DND-41 (cell line): Measurements from ENCODE around the gene CCSAP.
A peak's percentile ranks its signal among the peaks of the same experiment; 100 is the strongest.

Source experiments
- ATAC-seq: fragments of 200-7000 bp; cut with Tn5 transposase; 3 replicates; pipeline ENCODE4 v1.9.1; 2021; ENCODE audit warnings: low read depth; ENCODE audit not compliant: insufficient read depth
- DNase-seq: peaks from one replicate; pipeline ENCODE4 v3.0.0-alpha.2; 2020
- H2AFZ ChIP-seq: 2 replicates; pipeline ENCODE4 v1.6.0; 2012; ENCODE audit warnings: low read depth, low read length
- H3K27ac ChIP-seq: 2 replicates; pipeline ENCODE4 v1.5.1; 2012; ENCODE audit warnings: low read length, inconsistent platforms
- H3K27me3 ChIP-seq: fragments of 200-600 bp; sonication (generic); 2 replicates; pipeline ENCODE4 v1.6.0; 2012; ENCODE audit warnings: low read length, mild to moderate bottlenecking, inconsistent platforms; ENCODE audit not compliant: insufficient read depth, poor library complexity
- H3K36me3 ChIP-seq: 2 replicates; pipeline ENCODE4 v1.5.1; 2012; ENCODE audit warnings: low read length, inconsistent platforms; ENCODE audit not compliant: insufficient read depth
- H3K4me1 ChIP-seq: 2 replicates; pipeline ENCODE4 v1.5.1; 2012; ENCODE audit warnings: mild to moderate bottlenecking, low read length; ENCODE audit not compliant: insufficient read depth
- H3K4me2 ChIP-seq: 2 replicates; pipeline ENCODE4 v1.6.0; 2012; ENCODE audit warnings: mild to moderate bottlenecking, moderate library complexity, low read length, inconsistent platforms; ENCODE audit not compliant: insufficient read depth
- H3K4me3 ChIP-seq, 2 experiments: fragments of 200-600 bp in 1 of 2; shearing (Covaris generic) in 1 of 2; 2 replicates each; pipeline ENCODE4 v1.5.1; 2012 to 2016; ENCODE audit warnings: inconsistent platforms in 2 of 2, low read length in 2 of 2, mild to moderate bottlenecking in 2 of 2, low read depth in 1 of 2, moderate library complexity in 1 of 2
- H3K79me2 ChIP-seq: 2 replicates; pipeline ENCODE4 v1.6.0; 2012; ENCODE audit warnings: low read length, inconsistent platforms; ENCODE audit not compliant: insufficient read depth
- H3K9ac ChIP-seq: 2 replicates; pipeline ENCODE4 v1.6.0; 2012; ENCODE audit warnings: low read depth, mild to moderate bottlenecking, inconsistent platforms, low read length, moderate library complexity
- H3K9me3 ChIP-seq: 2 replicates; pipeline ENCODE4 v1.5.1; 2012; ENCODE audit warnings: low read length, moderate library complexity, mild to moderate bottlenecking, inconsistent platforms; ENCODE audit not compliant: insufficient read depth, severe bottlenecking
- H4K20me1 ChIP-seq: 2 replicates; pipeline ENCODE4 v1.6.0; 2012; ENCODE audit warnings: low read length; ENCODE audit not compliant: insufficient read depth
- CTCF ChIP-seq: IDR thresholded peaks from 2 replicates; pipeline ENCODE4 v1.5.1; 2012; ENCODE audit warnings: borderline replicate concordance, low read length, moderate library complexity, mild to moderate bottlenecking; ENCODE audit not compliant: poor library complexity, severe bottlenecking; ENCODE audit errors: extremely low read depth
- EZH2 ChIP-seq: IDR thresholded peaks from 3 replicates; pipeline ENCODE4 v1.6.1; 2012; ENCODE audit warnings: borderline replicate concordance, low read depth, mild to moderate bottlenecking, moderate library complexity, low read length, inconsistent platforms; ENCODE audit not compliant: severe bottlenecking

The CCSAP gene

GRCh38 chr1:229339520-229339919 lies 3.3 kb downstream of the CCSAP start:
- Histone ChIP-seq H3K79me2 (peaks cover 77% of the 10 kb centered on the region), H3K4me2 (peak overlapping the region; percentile 98), H4K20me1 (0 out of 2 replicates have a peak, but pooled peaks cover 12% of the 10 kb centered on the region), H3K4me1 (peaks cover 62% of the 10 kb centered on the region), H3K9ac (peak overlapping the region; percentile 17; the same call in 1 of the 2 replicates), H3K36me3 (peaks cover 29% of the 10 kb centered on the region), H3K27ac (peak overlapping the region; percentile 4; the same call in 1 of the 2 replicates), H2AFZ (no peak overlapping the region), H3K9me3 (peaks cover 4% of the 10 kb centered on the region), H3K27me3 (no peaks in the 10 kb centered on the region), H3K4me3 (peak overlapping the region in 1 of 2 experiments; percentile 50; a peak in 2 of 4 replicates)
- TF ChIP-seq EZH2 (no peak), CTCF (no peak)
- ATAC-seq (no peak), DNase-seq (peak; percentile 28)

- H3K36me3 ChIP-seq, result peaks cover 30% of the 10 kb centered on the region
- 0 out of 2 replicates have a peak overlapping the region, but pooled peaks have one; percentile 52 for H3K9ac ChIP-seq
- H4K20me1 ChIP-seq, result 0 out of 2 replicates have a peak, but pooled peaks cover 12% of the 10 kb centered on the region
- peaks cover 8% of the 10 kb centered on the region for H3K9me3 ChIP-seq
- H3K4me1 ChIP-seq, result peaks cover 57% of the 10 kb centered on the region
- H3K27ac ChIP-seq, result peak overlapping the region; percentile 4; the same call in 1 of the 2 replicates
- no peak overlapping the region for H2AFZ ChIP-seq
- no peaks in the 10 kb centered on the region for H3K27me3 ChIP-seq
- H3K4me3 ChIP-seq, result peak overlapping the region in 1 of 2 experiments; percentile 50; a peak in 2 of 4 replicates
- ATAC-seq (no peak), DNase-seq (no peak)
- H3K4me2 ChIP-seq, result peak overlapping the region; percentile 98
- H3K79me2 ChIP-seq, result peaks cover 80% of the 10 kb centered on the region
- TF ChIP-seq CTCF (no peak), EZH2 (no peak)
Measured at GRCh38 chr1:229339086-229339485, 3.8 kb downstream of the CCSAP start.

GRCh38 chr1:229336345-229336744 lies 6.5 kb downstream of the CCSAP start:
- Histone ChIP-seq H3K9ac (no peak overlapping the region), H3K4me1 (peaks cover 45% of the 10 kb centered on the region), H3K4me3 (no peak overlapping the region), H3K36me3 (peaks cover 31% of the 10 kb centered on the region), H3K27ac (no peak overlapping the region), H3K9me3 (peaks cover 8% of the 10 kb centered on the region), H4K20me1 (peaks cover 14% of the 10 kb centered on the region; the same call in 1 of the 2 replicates), H3K27me3 (no peaks in the 10 kb centered on the region), H3K4me2 (no peak overlapping the region), H3K79me2 (peaks cover 87% of the 10 kb centered on the region), H2AFZ (no peak overlapping the region)
- no peak for TF ChIP-seq EZH2
- no peak for TF ChIP-seq CTCF
- no peak for ATAC-seq
- no peak for DNase-seq

- Histone ChIP-seq H3K27me3 (no peaks in the 10 kb centered on the region), H3K4me1 (peaks cover 29% of the 10 kb centered on the region), H4K20me1 (peaks cover 21% of the 10 kb centered on the region; the same call in 1 of the 2 replicates), H3K4me2 (no peak overlapping the region), H3K79me2 (peaks cover 84% of the 10 kb centered on the region), H3K4me3 (no peak overlapping the region), H3K27ac (no peak overlapping the region), H3K9ac (no peak overlapping the region), H3K36me3 (peaks cover 33% of the 10 kb centered on the region), H3K9me3 (peaks cover 8% of the 10 kb centered on the region), H2AFZ (no peak overlapping the region)
- no peak for TF ChIP-seq EZH2
- TF ChIP-seq CTCF, result no peak
- DNase-seq, result no peak
- no peak for ATAC-seq
Measured at GRCh38 chr1:229334716-229335115, 8.1 kb downstream of the CCSAP start.
